Breast epithelium (tissue), 3 donors: Measurements from ENCODE around the gene COL5A1.

Experiments
- POLR2A ChIP-seq: fragments of 450-650 bp; IDR thresholded peaks from one replicate; pipeline ENCODE4 v1.6.1; 2016; ENCODE audit warnings: antibody characterized with exemption, mild to moderate bottlenecking, moderate library complexity
- TF ChIP-seq, protein P1 (sequence below), 3 donors: fragments of 450-650 bp; IDR thresholded peaks; one replicate each; pipeline ENCODE4 v1.5.1; 2016 to 2017; ENCODE audit warnings: antibody characterized with exemption in 3 of 3, mild to moderate bottlenecking in 3 of 3, moderate library complexity in 3 of 3

DNA sequence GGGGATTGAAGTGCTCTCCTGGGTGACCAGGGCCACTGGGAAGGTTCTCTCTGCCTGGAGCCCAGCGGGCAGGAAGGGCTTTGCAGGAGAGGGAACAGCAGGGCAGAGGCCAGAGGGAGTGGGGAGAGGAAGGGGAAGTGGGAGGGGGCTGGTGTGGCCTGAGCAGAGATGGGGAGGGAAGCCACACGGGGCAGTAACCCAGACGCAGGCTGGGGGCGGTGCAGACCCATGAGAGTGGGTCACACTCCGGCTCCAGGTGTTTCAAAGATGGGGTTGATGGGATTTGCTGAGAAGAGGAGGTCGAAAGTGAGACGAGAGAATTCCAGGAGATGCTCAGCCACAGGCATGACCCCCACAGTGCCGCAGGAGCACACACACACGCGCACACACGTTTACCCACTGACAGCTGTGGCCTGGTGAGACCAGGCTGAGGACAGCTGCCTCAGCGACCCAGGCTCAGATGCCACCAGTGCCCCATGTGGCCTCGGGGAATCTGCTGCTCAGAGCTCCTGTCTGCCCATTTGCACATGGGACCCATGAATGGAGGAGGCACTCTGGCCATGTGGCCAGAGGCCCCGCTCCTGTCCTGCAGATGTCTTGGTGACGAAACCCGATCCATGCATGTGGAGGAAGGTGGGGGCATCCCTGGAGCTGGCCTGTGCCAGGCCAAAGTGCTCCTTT is 206.3 kb downstream of the COL5A1 start:
- TF ChIP-seq, protein P1, sequence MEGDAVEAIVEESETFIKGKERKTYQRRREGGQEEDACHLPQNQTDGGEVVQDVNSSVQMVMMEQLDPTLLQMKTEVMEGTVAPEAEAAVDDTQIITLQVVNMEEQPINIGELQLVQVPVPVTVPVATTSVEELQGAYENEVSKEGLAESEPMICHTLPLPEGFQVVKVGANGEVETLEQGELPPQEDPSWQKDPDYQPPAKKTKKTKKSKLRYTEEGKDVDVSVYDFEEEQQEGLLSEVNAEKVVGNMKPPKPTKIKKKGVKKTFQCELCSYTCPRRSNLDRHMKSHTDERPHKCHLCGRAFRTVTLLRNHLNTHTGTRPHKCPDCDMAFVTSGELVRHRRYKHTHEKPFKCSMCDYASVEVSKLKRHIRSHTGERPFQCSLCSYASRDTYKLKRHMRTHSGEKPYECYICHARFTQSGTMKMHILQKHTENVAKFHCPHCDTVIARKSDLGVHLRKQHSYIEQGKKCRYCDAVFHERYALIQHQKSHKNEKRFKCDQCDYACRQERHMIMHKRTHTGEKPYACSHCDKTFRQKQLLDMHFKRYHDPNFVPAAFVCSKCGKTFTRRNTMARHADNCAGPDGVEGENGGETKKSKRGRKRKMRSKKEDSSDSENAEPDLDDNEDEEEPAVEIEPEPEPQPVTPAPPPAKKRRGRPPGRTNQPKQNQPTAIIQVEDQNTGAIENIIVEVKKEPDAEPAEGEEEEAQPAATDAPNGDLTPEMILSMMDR (IDR thresholded peaks at IDR 0.05) = no peak
- no peak for TF ChIP-seq POLR2A
